HepG2 (cell line): ENCODE results near the gene CRYZL1. TPM values are rescaled to one million over a fixed set of nuclear protein-coding genes. Genes with fewer than 3 reads are reported as not detected.

Experiments
- ATAC-seq: fragments of 200-7000 bp; cut with Tn5 transposase; 3 replicates; pipeline ENCODE4 v1.9.1; 2020; ENCODE audit warnings: mild to moderate bottlenecking, moderate library complexity
- BruUV-seq: library from RNA; stranded (reverse); fragments of 400-500 nt; replicated peaks from 2 replicates; lab custom pipeline; 2021; lab: Mats Ljungman, UMichigan
- CTCF ChIA-PET: fragments of 300-600 bp; formaldehyde crosslinking; extraction: SDS; loops from one replicate; lab custom pipeline; 2021; ENCODE audit warnings: low total read pairs, inconsistent platforms, low intra/inter-chr PET ratio; lab: Yijun Ruan, JAX
- POLR2A ChIA-PET: fragments of 350-600 bp; sonication (Branson Sonifier 250); formaldehyde crosslinking; loops from one replicate; lab custom pipeline; 2020; ENCODE audit warnings: antibody characterized with exemption, inconsistent platforms; lab: Yijun Ruan, JAX
- DNase-seq: peaks from one replicate; pipeline ENCODE4 v3.0.0-alpha.2; 2015; ENCODE audit warnings: low spot score
- FAIRE-seq: peaks from 3 replicates; lab custom pipeline; 2011; peaks lifted over from hg19 to GRCh38; lab: Jason Lieb, UNC
- H2AFZ ChIP-seq: one replicate; pipeline ENCODE4 v1.6.1; 2011; ENCODE audit warnings: low read length, inconsistent platforms
- H3K27ac ChIP-seq: fragments of 300-600 bp; 3 replicates; pipeline ENCODE4 v1.8.0; 2011; ENCODE audit warnings: mixed run types, mild to moderate bottlenecking, mixed read lengths, low read length, inconsistent platforms; ENCODE audit not compliant: insufficient read depth; ENCODE audit errors: extremely low read length
- H3K27me3 ChIP-seq, 2 experiments: fragments of 200-600 bp in 1 of 2; 2 replicates in 1 of 2; 3 replicates in 1 of 2; pipeline versions ENCODE4 v1.6.0 to v1.8.0; 2011; ENCODE audit warnings: low read length in 2 of 2, mild to moderate bottlenecking in 2 of 2, moderate library complexity in 2 of 2, inconsistent platforms in 1 of 2; ENCODE audit not compliant: insufficient read depth in 2 of 2, control insufficient read depth in 1 of 2
- H3K36me3 ChIP-seq, 2 experiments: fragments of 200-600 bp in 1 of 2; replicated peaks in 1 of 2; 2 replicates in 1 of 2; 3 replicates in 1 of 2; pipeline versions ENCODE4 v1.5.1 to v1.8.0; 2011; ENCODE audit warnings: low read length in 2 of 2, inconsistent platforms in 1 of 2; ENCODE audit not compliant: insufficient read depth in 2 of 2, control insufficient read depth in 1 of 2
- H3K4me1 ChIP-seq: 2 replicates; pipeline ENCODE4 v1.5.1; 2012; ENCODE audit warnings: low read length, inconsistent platforms; ENCODE audit not compliant: insufficient read depth
- H3K4me2 ChIP-seq: 2 replicates; pipeline ENCODE4 v1.6.0; 2011; ENCODE audit warnings: low read depth, low read length, inconsistent platforms
- H3K4me3 ChIP-seq, 3 experiments: fragments of 200-600 bp in 1 of 3; sonication (generic), shearing (Covaris generic) in 1 of 3; replicated peaks in 1 of 3; 2 replicates each; pipeline ENCODE4 v1.5.1; 2011 to 2016; ENCODE audit warnings: low read length in 3 of 3, inconsistent platforms in 2 of 3, low read depth in 2 of 3, mild to moderate bottlenecking in 2 of 3, control low read depth in 1 of 3, mixed read lengths in 1 of 3; ENCODE audit not compliant: insufficient read depth in 1 of 3
- H3K79me2 ChIP-seq: one replicate; pipeline ENCODE4 v1.6.1; 2011; ENCODE audit warnings: low read length, inconsistent platforms; ENCODE audit not compliant: insufficient read depth
- H3K9ac ChIP-seq: 2 replicates; pipeline ENCODE4 v1.6.0; 2011; ENCODE audit warnings: mild to moderate bottlenecking, low read depth, low read length, inconsistent platforms; ENCODE audit not compliant: insufficient read depth
- H3K9me3 ChIP-seq: 2 replicates; pipeline ENCODE4 v1.5.1; 2012; ENCODE audit warnings: mild to moderate bottlenecking, low read length
- H4K20me1 ChIP-seq: 2 replicates; pipeline ENCODE4 v1.6.0; 2011; ENCODE audit warnings: inconsistent platforms, mild to moderate bottlenecking, low read length, moderate library complexity; ENCODE audit not compliant: insufficient read depth
- BRD4 ChIP-seq: sonication (generic); formaldehyde crosslinking; IDR thresholded peaks from 2 replicates; pipeline ENCODE4 v1.4.0; 2020; ENCODE audit warnings: missing genetic modification reagents
- EP300 ChIP-seq, 3 experiments: sonication (generic) in 1 of 3; formaldehyde crosslinking in 1 of 3; IDR thresholded peaks; 2 replicates each; pipeline versions ENCODE4 v1.5.1 to v1.6.1; 2011 to 2020; ENCODE audit warnings: low read depth in 2 of 3, low read length in 2 of 3, borderline replicate concordance in 1 of 3, improper control_type of control experiment in 1 of 3, mild to moderate bottlenecking in 1 of 3, missing genetic modification reagents in 1 of 3, moderate library complexity in 1 of 3
- ERF ChIP-seq: IDR thresholded peaks from 2 replicates; pipeline ENCODE4 v1.6.1; 2018; ENCODE audit warnings: missing biosample characterization, missing genetic modification reagents
- HMG20A ChIP-seq: IDR thresholded peaks from 2 replicates; pipeline ENCODE4 v1.6.1; 2016; ENCODE audit warnings: borderline replicate concordance
- NCOR1 ChIP-seq: fragments of 200-600 bp; sonication (generic); IDR thresholded peaks from 2 replicates; pipeline ENCODE4 v1.7.0; 2017; ENCODE audit warnings: antibody characterized with exemption, low read length, borderline replicate concordance
- PAF1 ChIP-seq: IDR thresholded peaks from 2 replicates; pipeline ENCODE4 v1.6.1; 2016; ENCODE audit warnings: missing genetic modification reagents, missing compliant biosample characterization
- THYN1 ChIP-seq: sonication (generic); formaldehyde crosslinking; IDR thresholded peaks from 2 replicates; pipeline ENCODE4 v1.8.1; 2023; ENCODE audit warnings: low read depth, mild to moderate bottlenecking, moderate library complexity, missing genetic modification reagents, borderline replicate concordance
- YEATS2 ChIP-seq: sonication (generic); formaldehyde crosslinking; IDR thresholded peaks from 2 replicates; pipeline ENCODE4 v1.4.0; 2020; ENCODE audit warnings: missing genetic modification reagents, borderline replicate concordance
- ZEB1 ChIP-seq: IDR thresholded peaks from 2 replicates; pipeline ENCODE4 v1.6.1; 2012; ENCODE audit warnings: mild to moderate bottlenecking, low read depth, inconsistent platforms; ENCODE audit not compliant: insufficient replicate concordance
- ZFP1 ChIP-seq: IDR thresholded peaks from 2 replicates; pipeline ENCODE4 v1.6.1; 2016
- ZHX1 ChIP-seq: sonication (generic); formaldehyde crosslinking; IDR thresholded peaks from 2 replicates; pipeline ENCODE4 v1.8.1; 2022; ENCODE audit warnings: low read depth, mild to moderate bottlenecking, missing genetic modification reagents
- ZKSCAN1 ChIP-seq: fragments of 150-350 bp; IDR thresholded peaks from 2 replicates; pipeline ENCODE4 v1.6.1; 2014; ENCODE audit warnings: low read length
- ZNF260 ChIP-seq: sonication (generic); formaldehyde crosslinking; IDR thresholded peaks from 2 replicates; pipeline ENCODE4 v1.4.0; 2020; ENCODE audit warnings: missing genetic modification reagents, low read depth, mild to moderate bottlenecking, borderline replicate concordance
- ZNF431 ChIP-seq: sonication (generic); formaldehyde crosslinking; IDR thresholded peaks from 2 replicates; pipeline ENCODE4 v1.9.0; 2022; ENCODE audit warnings: missing genetic modification reagents, low read depth, mild to moderate bottlenecking, borderline replicate concordance
- ZNF788 ChIP-seq: sonication (generic); formaldehyde crosslinking; IDR thresholded peaks from 2 replicates; pipeline ENCODE4 v1.5.0; 2020; ENCODE audit warnings: mild to moderate bottlenecking, missing genetic modification reagents, borderline replicate concordance
- WGBS: methylation state at CpG from one replicate; pipeline ENCODE4 v1.1.6; 2017; ENCODE audit warnings: low lambda C conversion rate; 5-methylcytosine and 5-hydroxymethylcytosine counted together
- in situ Hi-C: cut with HindIII; loops from 2 replicates; pipeline ENCODE4 v1.10.0; 2017; ENCODE audit warnings: low pct_unique_long_range_greater_than_20kb; ENCODE audit not compliant: extremely low pct_ligation_motif_present
- intact Hi-C: fragments of 100-400 bp; cut with micrococcal nuclease; formaldehyde crosslinking; loops from one replicate; pipeline ENCODE4 v1.10.0; 2022; ENCODE audit not compliant: unreplicated experiment
- polyA plus RNA-seq, 8 experiments: library from polyadenylated mRNA; depleted of rRNA in 3 of 8; stranded (reverse) in 7 of 8; unstranded in 1 of 8; fragments of >200 nt; fragmentation: Illumina TruSeq in 4 of 8; extraction: Trizol in 4 of 8; gene quantifications; 2 replicates each; pipeline versions ENCODE4 v1.2.1 to v1.2.3, GENCODE V29; 2011 to 2016; ENCODE audit warnings: low read depth in 4 of 8, missing spikeins in 1 of 8, mixed read lengths in 1 of 8; ENCODE audit not compliant: insufficient read depth in 1 of 8
- total RNA-seq, 5 experiments: library from RNA; depleted of rRNA; stranded (reverse); fragments of >200 nt; fragmentation: Illumina TruSeq; extraction: Trizol; gene quantifications; 2 replicates each; pipeline ENCODE4 v1.2.3, GENCODE V29; 2016; ENCODE audit warnings: low read depth in 1 of 5
- TF ChIP-seq, protein P1 (sequence below): sonication (generic); formaldehyde crosslinking; IDR thresholded peaks from 2 replicates; pipeline ENCODE4 v1.5.0; 2020; ENCODE audit warnings: missing genetic modification reagents, mild to moderate bottlenecking, borderline replicate concordance
- TF ChIP-seq, protein P2 (sequence below): sonication (generic); formaldehyde crosslinking; IDR thresholded peaks from 2 replicates; pipeline ENCODE4 v1.4.0; 2020; ENCODE audit warnings: mild to moderate bottlenecking, missing genetic modification reagents

Gene CRYZL1
- total and polyA plus RNA-seq, 2 of the 13 experiments (the other 11 are each of a cell fraction or from before 2014, with no cell fraction given) = 20.3 to 27.7 TPM

DNA sequence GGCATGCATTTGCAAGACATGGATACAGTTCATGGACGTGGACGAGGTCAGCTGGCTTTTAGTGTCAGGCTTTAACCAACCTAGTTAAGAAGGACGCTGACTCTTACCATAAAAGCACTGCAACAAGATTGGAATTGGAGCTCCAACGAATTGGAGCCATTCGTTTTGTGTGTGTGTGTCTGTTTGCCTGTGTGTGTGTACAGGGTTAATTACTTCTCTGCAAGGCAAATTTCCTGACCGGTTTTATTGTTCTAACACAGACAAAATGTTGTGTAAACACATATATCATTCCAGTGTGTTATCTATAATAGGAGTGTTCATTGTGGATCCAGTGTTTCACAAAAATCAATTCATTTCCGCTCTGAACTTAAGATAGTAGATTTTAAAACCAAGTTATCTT, 8.7 kb upstream of the CRYZL1 start:
- Histone ChIP-seq H3K9ac (no peak overlapping the region), H3K79me2 (peaks cover 85% of the 10 kb centered on the region), H3K4me2 (no peak overlapping the region), H3K4me3 (no peak overlapping the region), H3K27ac (no peak overlapping the region), H3K27me3 (no peaks in the 10 kb centered on the region), H3K9me3 (no peaks in the 10 kb centered on the region), H3K36me3 (no peaks in the 10 kb centered on the region), H4K20me1 (0 out of 2 replicates have a peak, but pooled peaks cover 4% of the 10 kb centered on the region), H3K4me1 (peaks cover 27% of the 10 kb centered on the region), H2AFZ (no peak overlapping the region)
- ChIA-PET CTCF (no interaction called here), POLR2A (no interaction called here)
- no peak for DNase-seq
- no TSS peak for BruUV-seq
- 85% methylated on average over 7 of the region's 7 CpGs for WGBS
- ATAC-seq = no peak
- intact Hi-C loops = no loop called here
- no peak for FAIRE-seq
- in situ Hi-C loops = no loop called here
- TF ChIP-seq ZHX1 (CRISPR knock-in tag) (no peak), THYN1 (CRISPR knock-in tag) (no peak), ZNF431 (no peak), ZNF788 (no peak), ZNF260 (CRISPR knock-in tag) (no peak), NCOR1 (no peak), YEATS2 (CRISPR knock-in tag) (no peak), HMG20A (CRISPR knock-in tag) (no peak), EP300 (IDR thresholded peaks at IDR 0.05; ENCODE audit: low read depth in 2 of 2, low read length in 2 of 2) (no peak), EP300 (CRISPR knock-in tag; IDR thresholded peaks at IDR 0.05; ENCODE audit: borderline replicate concordance) (no peak), BRD4 (CRISPR knock-in tag) (no peak), PAF1 (no peak), ERF (CRISPR knock-in tag) (no peak), ZFP1 (CRISPR knock-in tag) (no peak), ZEB1 (no peak), ZKSCAN1 (no peak)
- TF ChIP-seq, protein P1, sequence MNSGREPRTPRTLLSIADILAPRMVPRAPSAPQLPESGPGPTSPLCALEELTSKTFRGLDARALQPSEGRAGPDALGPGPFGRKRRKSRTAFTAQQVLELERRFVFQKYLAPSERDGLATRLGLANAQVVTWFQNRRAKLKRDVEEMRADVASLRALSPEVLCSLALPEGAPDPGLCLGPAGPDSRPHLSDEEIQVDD (CRISPR knock-in tag) = no peak
- TF ChIP-seq, protein P2, sequence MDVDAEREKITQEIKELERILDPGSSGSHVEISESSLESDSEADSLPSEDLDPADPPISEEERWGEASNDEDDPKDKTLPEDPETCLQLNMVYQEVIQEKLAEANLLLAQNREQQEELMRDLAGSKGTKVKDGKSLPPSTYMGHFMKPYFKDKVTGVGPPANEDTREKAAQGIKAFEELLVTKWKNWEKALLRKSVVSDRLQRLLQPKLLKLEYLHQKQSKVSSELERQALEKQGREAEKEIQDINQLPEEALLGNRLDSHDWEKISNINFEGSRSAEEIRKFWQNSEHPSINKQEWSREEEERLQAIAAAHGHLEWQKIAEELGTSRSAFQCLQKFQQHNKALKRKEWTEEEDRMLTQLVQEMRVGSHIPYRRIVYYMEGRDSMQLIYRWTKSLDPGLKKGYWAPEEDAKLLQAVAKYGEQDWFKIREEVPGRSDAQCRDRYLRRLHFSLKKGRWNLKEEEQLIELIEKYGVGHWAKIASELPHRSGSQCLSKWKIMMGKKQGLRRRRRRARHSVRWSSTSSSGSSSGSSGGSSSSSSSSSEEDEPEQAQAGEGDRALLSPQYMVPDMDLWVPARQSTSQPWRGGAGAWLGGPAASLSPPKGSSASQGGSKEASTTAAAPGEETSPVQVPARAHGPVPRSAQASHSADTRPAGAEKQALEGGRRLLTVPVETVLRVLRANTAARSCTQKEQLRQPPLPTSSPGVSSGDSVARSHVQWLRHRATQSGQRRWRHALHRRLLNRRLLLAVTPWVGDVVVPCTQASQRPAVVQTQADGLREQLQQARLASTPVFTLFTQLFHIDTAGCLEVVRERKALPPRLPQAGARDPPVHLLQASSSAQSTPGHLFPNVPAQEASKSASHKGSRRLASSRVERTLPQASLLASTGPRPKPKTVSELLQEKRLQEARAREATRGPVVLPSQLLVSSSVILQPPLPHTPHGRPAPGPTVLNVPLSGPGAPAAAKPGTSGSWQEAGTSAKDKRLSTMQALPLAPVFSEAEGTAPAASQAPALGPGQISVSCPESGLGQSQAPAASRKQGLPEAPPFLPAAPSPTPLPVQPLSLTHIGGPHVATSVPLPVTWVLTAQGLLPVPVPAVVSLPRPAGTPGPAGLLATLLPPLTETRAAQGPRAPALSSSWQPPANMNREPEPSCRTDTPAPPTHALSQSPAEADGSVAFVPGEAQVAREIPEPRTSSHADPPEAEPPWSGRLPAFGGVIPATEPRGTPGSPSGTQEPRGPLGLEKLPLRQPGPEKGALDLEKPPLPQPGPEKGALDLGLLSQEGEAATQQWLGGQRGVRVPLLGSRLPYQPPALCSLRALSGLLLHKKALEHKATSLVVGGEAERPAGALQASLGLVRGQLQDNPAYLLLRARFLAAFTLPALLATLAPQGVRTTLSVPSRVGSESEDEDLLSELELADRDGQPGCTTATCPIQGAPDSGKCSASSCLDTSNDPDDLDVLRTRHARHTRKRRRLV = no peak
